ENCODE data around the gene PLEKHA8. TPM values are rescaled to one million over a fixed set of nuclear protein-coding genes. Genes with fewer than 3 reads are reported as not detected.

The PLEKHA8 gene
- total and polyA plus RNA-seq, 2 of the 8 experiments (the other 6 are each of a cell fraction or from before 2014, with no cell fraction given), result 10.7 to 44.0 TPM

GRCh38 chr7:30172451-30172850 lies 144.2 kb downstream of the PLEKHA8 start (continued):
- TF ChIP-seq, protein P1, sequence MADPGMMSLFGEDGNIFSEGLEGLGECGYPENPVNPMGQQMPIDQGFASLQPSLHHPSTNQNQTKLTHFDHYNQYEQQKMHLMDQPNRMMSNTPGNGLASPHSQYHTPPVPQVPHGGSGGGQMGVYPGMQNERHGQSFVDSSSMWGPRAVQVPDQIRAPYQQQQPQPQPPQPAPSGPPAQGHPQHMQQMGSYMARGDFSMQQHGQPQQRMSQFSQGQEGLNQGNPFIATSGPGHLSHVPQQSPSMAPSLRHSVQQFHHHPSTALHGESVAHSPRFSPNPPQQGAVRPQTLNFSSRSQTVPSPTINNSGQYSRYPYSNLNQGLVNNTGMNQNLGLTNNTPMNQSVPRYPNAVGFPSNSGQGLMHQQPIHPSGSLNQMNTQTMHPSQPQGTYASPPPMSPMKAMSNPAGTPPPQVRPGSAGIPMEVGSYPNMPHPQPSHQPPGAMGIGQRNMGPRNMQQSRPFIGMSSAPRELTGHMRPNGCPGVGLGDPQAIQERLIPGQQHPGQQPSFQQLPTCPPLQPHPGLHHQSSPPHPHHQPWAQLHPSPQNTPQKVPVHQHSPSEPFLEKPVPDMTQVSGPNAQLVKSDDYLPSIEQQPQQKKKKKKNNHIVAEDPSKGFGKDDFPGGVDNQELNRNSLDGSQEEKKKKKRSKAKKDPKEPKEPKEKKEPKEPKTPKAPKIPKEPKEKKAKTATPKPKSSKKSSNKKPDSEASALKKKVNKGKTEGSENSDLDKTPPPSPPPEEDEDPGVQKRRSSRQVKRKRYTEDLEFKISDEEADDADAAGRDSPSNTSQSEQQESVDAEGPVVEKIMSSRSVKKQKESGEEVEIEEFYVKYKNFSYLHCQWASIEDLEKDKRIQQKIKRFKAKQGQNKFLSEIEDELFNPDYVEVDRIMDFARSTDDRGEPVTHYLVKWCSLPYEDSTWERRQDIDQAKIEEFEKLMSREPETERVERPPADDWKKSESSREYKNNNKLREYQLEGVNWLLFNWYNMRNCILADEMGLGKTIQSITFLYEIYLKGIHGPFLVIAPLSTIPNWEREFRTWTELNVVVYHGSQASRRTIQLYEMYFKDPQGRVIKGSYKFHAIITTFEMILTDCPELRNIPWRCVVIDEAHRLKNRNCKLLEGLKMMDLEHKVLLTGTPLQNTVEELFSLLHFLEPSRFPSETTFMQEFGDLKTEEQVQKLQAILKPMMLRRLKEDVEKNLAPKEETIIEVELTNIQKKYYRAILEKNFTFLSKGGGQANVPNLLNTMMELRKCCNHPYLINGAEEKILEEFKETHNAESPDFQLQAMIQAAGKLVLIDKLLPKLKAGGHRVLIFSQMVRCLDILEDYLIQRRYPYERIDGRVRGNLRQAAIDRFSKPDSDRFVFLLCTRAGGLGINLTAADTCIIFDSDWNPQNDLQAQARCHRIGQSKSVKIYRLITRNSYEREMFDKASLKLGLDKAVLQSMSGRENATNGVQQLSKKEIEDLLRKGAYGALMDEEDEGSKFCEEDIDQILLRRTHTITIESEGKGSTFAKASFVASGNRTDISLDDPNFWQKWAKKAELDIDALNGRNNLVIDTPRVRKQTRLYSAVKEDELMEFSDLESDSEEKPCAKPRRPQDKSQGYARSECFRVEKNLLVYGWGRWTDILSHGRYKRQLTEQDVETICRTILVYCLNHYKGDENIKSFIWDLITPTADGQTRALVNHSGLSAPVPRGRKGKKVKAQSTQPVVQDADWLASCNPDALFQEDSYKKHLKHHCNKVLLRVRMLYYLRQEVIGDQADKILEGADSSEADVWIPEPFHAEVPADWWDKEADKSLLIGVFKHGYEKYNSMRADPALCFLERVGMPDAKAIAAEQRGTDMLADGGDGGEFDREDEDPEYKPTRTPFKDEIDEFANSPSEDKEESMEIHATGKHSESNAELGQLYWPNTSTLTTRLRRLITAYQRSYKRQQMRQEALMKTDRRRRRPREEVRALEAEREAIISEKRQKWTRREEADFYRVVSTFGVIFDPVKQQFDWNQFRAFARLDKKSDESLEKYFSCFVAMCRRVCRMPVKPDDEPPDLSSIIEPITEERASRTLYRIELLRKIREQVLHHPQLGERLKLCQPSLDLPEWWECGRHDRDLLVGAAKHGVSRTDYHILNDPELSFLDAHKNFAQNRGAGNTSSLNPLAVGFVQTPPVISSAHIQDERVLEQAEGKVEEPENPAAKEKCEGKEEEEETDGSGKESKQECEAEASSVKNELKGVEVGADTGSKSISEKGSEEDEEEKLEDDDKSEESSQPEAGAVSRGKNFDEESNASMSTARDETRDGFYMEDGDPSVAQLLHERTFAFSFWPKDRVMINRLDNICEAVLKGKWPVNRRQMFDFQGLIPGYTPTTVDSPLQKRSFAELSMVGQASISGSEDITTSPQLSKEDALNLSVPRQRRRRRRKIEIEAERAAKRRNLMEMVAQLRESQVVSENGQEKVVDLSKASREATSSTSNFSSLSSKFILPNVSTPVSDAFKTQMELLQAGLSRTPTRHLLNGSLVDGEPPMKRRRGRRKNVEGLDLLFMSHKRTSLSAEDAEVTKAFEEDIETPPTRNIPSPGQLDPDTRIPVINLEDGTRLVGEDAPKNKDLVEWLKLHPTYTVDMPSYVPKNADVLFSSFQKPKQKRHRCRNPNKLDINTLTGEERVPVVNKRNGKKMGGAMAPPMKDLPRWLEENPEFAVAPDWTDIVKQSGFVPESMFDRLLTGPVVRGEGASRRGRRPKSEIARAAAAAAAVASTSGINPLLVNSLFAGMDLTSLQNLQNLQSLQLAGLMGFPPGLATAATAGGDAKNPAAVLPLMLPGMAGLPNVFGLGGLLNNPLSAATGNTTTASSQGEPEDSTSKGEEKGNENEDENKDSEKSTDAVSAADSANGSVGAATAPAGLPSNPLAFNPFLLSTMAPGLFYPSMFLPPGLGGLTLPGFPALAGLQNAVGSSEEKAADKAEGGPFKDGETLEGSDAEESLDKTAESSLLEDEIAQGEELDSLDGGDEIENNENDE (IDR thresholded peaks at IDR 0.05; ENCODE audit: insufficient replicate concordance, low read length), result no peak
- TF ChIP-seq TAF7 (optimal IDR thresholded peaks at IDR 0.05; ENCODE audit: borderline replicate concordance, low read depth, low read length) (no peak), KDM1A (IDR thresholded peaks at IDR 0.05; ENCODE audit: borderline replicate concordance, low read length) (no peak), RNF2 (IDR thresholded peaks at IDR 0.05; ENCODE audit: borderline replicate concordance, low read depth, low read length, missing control alignments, poor library complexity, severe bottlenecking) (no peak), EZH2 (IDR thresholded peaks at IDR 0.05; ENCODE audit: low read depth, low read length, severe bottlenecking) (no peak), SRF (IDR thresholded peaks at IDR 0.05; ENCODE audit: low read depth, low read length) (no peak), EP300 (IDR thresholded peaks at IDR 0.05; ENCODE audit: borderline replicate concordance in 1 of 2, low read depth in 2 of 2, low read length in 2 of 2) (no peak), HDAC2 (IDR thresholded peaks at IDR 0.05; ENCODE audit: borderline replicate concordance in 1 of 2, low read depth in 2 of 2, low read length in 2 of 2) (no peak), HDAC6 (IDR thresholded peaks at IDR 0.05; ENCODE audit: low read depth, low read length) (no peak), BRCA1 (IDR thresholded peaks at IDR 0.05; ENCODE audit: low read depth, low read length) (no peak), BACH1 (IDR thresholded peaks at IDR 0.05; ENCODE audit: low read length) (no peak)
